CD4-positive, alpha-beta T cell treated with Interferon gamma for 1 hour (primary cell): ENCODE data around the gene ATXN7L1.
"Not testable (repeated sequence)": the region's sequence is repeated elsewhere in the genome, so short reads cannot be mapped to it uniquely, and the experiment has no call there.

Experiments
- DNase-seq: peaks from one replicate; pipeline ENCODE4 v3.0.0-alpha.2; 2020

Gene ATXN7L1

DNA sequence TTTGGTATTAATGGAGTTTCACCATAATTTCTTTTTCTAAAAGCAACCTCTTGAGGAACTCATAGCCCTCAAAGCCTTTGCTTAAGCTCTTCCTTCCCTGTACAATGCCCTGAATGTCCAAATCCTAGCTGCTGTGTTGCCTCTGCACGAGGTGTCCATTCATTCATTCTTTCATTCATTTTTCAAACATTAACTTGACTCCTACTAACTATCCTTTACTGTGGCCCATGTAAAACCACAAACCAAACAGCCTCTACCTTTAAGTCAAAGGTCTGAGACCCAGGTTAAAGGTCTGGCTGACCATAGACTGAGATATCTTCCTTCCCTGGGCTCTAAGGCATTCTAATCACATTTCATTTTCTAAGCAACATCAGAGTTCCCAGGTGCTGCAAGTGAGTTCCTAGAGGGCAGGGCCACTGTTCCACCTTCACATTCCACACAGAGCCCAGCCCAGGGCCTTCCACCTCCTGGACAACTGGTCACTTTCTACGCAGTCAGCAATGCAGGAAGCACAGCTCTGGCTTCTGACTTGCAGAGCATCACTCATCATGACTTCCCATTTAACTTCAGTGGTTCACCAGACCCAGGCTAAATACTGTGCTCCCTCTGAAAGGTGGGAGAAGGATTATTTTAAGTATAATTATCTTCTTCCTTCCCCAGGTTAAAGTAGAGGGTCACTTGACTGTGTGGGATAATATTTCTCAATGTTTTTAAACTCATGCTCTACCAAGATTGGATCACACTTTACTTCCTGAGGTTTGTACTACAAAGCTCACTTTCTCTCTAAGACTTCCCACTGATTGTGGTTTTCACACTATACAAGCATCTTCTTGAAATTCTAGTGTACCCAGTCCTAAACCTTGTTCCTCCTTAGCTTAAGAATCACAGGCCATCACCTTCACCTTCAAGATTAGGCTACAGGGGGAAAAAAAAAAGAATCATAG, 19.1 kb downstream of the ATXN7L1 start:
- no peak for DNase-seq

- no peak for DNase-seq
These were observed 21.9 kb downstream of the ATXN7L1 start for GRCh38 chr7:105854498-105854897.

- no peak for DNase-seq
These were observed 22.4 kb downstream of the ATXN7L1 start for GRCh38 chr7:105853931-105854419.

DNA sequence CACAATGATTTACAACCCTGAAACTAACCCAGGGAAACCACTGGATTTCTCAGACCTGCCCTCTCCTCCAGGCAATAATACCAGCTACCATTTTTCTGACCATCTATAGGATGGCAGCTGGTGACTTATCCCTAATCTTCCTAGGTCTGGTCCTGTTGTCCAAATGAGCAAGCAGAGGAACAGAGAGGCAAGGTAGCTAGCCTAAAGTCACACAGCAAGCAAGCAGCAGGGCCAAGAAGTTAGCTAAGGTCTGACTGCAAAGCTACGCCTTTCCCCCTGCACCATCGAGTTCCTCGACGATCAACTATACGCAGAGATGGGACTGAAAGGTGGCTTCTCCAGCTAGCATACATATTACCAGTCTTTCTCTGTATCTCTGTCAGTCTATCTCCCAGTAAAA, 25.3 kb downstream of the ATXN7L1 start:
- no peak for DNase-seq

DNA sequence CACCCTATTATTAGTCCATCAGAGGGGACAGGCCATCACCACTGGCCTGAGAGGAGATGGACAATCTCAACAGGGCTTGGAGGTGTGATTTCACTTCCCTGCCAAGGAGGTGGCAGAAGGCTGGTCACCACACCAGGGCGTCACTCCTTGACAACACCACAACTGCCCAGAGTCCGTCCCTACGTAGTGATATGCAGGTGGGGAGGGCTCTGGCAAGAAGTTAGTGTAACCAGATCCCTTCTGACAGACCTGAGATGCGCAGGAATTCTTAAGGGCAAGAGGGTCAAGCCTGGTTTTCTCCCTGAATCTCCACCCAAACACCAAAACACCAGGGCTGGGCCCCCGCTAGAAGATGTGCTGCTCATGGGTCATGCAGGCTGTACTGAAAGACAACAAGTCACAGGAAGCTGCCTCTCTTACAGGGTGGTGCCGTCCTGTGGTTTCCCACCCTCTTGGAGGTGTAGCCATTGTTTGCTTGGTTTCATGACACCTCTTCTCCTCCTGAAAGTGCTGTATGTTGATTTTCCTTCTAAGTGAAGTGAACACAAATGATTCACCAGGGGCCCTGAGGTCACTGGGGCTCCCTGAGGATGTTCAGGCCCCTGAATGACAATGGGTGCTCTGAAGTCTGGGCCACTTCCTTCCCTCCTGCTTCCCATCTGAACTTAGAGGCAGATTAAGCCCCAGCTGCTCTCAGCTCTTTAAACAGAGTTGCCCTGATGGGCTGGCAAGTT, 27.1 kb downstream of the ATXN7L1 start:
- peak; percentile 53 for DNase-seq

DNA sequence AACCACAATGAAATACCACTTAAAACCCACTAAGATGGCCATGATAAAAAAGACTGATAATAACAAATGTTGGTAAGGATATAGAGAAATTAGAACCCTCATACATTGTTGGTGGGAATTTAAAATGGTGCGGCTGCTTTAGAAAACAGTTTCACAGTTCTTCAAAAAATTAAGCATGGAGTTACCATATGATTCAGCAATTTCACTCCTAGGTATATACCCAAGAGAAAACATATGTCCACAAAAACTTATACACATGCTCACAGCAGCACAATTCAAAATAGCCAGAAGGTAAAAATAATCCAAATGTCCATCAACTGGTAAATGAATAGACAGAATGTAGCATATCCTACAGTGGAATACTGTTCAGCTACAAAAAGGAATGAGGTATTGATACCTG, 30.0 kb downstream of the ATXN7L1 start:
- no peak for DNase-seq

DNA sequence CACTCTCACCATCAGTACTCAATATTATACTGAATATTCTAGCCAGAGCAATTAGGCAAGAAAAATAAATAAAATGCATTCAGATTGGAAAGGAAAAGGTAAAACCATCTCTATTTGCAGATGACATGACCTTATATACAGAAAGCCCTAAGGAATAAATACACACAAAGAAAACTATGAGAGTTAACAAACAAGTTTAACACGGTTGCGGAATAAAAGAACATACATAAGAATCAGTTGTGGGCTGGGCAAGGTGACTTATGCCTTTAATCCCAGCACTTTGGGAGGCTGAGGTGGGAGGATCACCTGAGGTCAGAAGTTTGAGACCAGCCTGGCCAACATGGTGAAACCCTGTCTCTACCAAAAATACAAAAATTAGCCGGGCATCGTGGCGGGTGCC, 31.7 kb downstream of the ATXN7L1 start:
- DNase-seq = not testable (repeated sequence)

DNA sequence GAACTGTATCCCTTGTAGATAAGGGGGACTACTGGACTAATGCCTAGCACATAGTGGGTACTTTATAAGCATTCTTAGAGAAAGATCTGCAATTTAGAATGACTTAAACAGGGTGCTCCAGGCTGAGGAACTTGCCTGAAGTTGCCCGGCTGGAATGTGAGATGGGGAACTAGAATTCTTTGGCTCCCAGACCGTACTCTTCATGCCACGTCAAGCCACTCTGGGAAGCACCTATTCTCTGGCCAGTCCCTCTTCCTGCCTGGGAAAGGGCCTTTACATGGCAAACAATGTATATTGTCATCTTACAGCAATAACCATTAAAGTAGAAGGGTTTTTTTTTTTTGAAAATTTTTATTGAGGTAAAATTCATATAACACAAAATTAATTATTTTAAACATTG, 34.5 kb downstream of the ATXN7L1 start:
- no peak for DNase-seq

GRCh38 chr7:105840981-105841749, 35.2 kb downstream of the ATXN7L1 start:
- DNase-seq = no peak

DNA sequence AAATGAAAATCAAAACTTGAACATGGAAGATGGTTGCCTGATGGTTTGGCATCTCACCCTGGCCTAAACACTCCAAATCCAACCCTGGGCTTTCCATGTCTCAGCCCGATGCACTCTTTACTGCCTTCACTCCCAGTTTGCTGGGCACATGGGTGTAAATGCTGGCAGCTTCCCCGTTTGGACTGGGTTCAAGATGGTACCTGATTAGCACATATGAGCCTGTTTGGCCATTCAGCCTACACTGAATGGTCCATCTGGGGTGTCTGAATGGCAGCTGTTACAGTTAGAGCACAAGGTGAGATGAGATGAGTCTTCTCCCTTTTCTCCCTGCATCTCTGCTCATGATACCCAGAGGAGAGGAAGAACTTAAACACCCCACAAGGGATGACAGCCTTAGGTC, 37.1 kb downstream of the ATXN7L1 start:
- no peak for DNase-seq

DNA sequence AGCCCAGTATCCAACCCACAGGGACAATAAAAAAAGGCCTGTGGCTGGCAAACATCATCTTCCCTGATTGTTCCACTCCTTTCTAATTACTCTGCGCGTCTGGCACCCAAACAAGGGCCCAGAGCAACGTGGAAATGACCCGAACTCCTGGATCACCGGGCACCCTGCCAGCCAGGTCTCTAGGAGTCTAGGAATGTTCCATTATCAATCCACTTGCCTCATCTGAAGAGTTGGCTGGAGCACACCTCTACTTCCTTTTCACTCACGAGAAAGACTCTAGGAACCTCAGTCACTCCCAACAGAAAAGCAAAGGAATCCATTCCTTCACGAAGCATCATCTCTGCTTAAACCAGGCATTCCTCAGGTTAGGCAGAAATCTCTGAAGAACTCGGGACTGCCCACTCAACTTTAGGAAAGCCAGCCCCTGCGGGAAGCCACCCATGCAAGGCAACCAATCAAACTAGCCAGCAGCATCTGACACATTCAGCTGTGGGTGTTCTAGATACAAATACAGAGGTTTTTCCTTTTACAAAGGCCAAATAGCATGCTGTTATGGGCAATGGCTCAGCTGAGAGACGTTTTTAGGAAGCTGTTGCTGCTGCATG, 37.7 kb downstream of the ATXN7L1 start:
- DNase-seq = no peak

DNA sequence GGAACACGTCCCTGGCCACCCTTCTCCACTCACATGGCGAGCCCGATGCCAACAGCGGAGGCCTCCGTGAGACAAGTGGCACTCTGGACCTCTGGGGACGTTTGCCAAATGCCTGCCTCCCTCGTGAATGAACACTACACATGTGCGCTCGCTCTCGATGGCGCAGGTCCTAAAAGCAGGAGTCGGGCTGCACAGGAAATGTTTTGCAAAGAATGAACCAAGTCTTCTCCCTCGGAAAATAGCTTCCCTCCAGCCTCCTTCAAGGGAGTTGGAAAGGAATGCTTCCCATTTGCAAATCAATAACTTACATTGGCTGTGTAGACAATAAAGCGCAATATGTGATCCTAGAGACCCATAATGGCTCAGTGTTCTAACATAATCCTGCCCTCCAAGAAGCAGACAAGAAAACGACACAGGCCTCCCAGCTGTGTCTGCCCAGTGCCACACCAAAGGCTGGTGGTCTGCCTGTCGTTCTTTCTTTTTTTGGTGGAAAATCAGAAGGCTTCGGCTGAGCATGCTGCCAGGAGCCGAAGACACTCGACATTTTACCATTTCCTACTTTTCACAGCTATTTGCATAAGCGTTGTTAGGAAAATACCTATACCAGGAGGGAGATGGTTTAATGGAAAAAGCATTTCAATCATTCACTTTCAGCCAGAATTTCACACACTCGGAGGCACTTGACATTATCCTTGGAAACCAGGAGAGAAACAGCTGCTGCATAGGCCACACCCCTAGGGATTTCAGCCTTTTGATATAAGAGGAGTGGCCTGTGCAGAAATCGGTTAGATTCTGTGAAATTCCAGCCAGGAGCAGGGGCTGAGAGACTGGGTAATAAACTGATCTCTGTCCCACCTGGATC, 38.4 kb downstream of the ATXN7L1 start:
- DNase-seq = no peak

- DNase-seq = no peak
These were observed 41.0 kb downstream of the ATXN7L1 start for GRCh38 chr7:105835441-105835840.

DNA sequence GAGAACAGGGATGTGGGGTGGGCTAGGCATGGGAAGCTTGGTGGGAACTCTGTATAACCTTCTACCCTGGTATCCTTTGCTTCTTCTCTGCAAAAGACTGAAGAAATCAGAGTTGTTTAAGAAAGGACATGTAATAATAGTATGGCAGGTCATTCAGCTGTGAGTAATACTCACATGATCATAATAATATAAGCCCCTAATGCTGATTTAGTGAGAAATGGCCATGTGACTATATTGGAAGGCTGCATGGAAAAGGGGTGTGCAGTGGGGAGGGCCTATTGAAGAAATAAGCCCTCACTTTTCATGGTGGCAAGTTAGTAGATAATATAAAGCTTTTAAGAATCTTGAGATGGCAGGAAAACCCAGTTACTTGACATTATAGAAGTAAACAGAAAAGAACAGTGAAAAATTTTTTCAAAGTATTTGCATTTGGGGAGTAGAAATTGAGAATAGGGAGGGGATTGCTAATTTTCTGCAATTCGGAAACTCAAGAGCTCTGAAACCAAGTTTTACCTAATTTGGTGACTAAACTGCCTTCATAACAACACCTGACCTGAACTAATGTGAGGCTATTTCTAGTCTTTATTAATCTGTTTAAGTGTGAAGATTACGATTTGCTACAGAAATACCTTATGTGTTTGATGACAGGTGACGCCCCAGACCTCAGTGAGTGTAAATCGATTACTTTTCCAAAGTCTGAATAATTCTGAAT, 44.4 kb downstream of the ATXN7L1 start:
- no peak for DNase-seq

DNA sequence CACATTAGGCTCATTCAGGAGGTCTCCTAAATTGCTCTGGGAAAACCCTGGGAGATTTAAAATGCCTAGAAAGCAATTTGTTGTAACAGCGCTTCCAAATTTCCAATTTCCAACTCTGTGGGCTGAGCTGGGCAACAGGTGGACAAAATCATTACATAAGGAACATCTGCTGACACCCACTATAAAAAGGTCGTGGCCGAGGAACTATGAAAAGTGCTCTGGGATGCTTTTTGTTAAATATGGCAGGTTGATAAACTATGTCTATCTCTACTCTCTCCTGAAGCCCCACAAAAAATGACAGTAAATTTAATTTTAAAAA, 45.1 kb downstream of the ATXN7L1 start:
- no peak for DNase-seq

DNA sequence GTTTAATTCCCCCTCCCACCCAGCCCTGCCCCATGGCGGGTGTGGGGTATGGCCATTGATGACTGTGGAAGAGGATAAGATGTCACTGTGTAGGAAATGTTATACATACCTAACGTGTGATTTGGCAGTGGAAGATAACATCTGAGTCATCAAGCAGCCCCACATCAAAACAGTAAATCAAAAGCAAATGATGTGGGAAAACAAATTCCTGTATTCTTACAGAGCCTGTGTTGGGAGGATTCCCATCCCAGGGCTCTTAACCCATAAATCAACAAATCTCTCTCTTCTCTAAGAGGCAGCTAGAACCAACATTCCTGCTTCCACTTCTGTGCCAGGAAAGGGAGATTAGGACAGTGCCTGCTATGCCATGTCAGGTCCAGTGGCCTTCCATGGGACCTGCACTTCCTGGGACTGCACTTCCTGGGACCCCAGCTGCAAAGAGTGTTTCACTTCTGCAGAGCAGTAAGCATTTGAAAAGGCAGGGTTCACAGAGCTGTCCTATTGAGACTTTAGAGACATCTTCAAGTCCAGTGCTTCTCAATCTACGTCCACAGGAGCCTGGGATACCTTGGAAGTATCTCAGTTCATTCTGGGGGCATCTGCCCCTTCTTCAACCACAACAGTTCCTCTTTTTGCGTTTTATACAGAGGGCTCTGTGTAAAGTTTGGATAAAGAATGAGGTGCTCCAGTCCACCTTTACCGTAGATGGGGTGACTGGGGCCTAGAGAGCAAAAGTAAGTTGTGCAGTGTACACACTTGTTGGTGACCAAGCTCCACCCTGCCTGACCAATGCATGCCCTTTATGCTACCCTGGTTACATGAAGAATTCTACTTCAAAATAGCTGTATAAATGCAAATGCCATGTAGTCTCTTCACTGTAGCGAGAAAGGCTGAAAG, 45.7 kb downstream of the ATXN7L1 start:
- no peak for DNase-seq

- DNase-seq = no peak
These were observed 46.6 kb downstream of the ATXN7L1 start for GRCh38 chr7:105829681-105830322.

DNA sequence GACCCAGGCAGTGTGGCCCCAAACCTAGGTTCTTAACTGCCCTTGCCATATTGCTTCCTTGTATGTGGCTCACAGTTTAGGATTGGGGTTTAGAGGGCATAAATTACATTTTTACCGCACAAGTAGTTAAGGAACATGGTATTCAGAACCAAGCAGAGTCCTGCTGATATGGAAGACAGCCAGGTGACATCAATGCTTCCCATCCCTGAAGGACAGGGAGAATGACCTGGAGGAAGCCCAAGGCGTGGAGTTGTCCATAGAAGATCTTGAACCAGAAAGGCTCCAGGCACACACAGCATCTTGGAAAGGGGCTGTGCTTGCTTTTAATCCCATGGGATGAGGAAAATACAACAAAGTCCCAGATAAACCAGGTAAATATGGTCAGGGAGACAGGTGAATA, 48.3 kb downstream of the ATXN7L1 start:
- DNase-seq = no peak

- DNase-seq = no peak
These were observed 49.1 kb downstream of the ATXN7L1 start for GRCh38 chr7:105827151-105827875.
